Spleen (tissue), 7 donors: Measurements from ENCODE around the gene POLR2F.

Source experiments
- POLR2A ChIP-seq, 3 donors: fragments of 450-650 bp; IDR thresholded peaks; one replicate each; pipeline ENCODE4 v1.5.1; 2017; ENCODE audit warnings: antibody characterized with exemption in 3 of 3, mild to moderate bottlenecking in 1 of 3
- TF ChIP-seq, protein P1 (sequence below), 11 experiments: fragments of 200-600 bp in 7 of 11; fragments of 450-650 bp in 4 of 11; sonication (generic) in 4 of 11; IDR thresholded peaks in 8 of 11; conservative IDR thresholded peaks in 3 of 11; 1 replicate in 7 of 11; 2 replicates in 4 of 11; pipeline versions ENCODE4 v1.4.0 to v1.8.0; 2016 to 2021; ENCODE audit warnings: antibody characterized with exemption in 11 of 11, inconsistent platforms in 4 of 11, mild to moderate bottlenecking in 1 of 11
- donor health status: DM: no; HTN: no; CAD: no; lungs with moderate emphysema.
- donor health status: DM: no; HTN: no; CAD: no.
- donor health status: DM: no; HTN: no; CAD: no.

DNA sequence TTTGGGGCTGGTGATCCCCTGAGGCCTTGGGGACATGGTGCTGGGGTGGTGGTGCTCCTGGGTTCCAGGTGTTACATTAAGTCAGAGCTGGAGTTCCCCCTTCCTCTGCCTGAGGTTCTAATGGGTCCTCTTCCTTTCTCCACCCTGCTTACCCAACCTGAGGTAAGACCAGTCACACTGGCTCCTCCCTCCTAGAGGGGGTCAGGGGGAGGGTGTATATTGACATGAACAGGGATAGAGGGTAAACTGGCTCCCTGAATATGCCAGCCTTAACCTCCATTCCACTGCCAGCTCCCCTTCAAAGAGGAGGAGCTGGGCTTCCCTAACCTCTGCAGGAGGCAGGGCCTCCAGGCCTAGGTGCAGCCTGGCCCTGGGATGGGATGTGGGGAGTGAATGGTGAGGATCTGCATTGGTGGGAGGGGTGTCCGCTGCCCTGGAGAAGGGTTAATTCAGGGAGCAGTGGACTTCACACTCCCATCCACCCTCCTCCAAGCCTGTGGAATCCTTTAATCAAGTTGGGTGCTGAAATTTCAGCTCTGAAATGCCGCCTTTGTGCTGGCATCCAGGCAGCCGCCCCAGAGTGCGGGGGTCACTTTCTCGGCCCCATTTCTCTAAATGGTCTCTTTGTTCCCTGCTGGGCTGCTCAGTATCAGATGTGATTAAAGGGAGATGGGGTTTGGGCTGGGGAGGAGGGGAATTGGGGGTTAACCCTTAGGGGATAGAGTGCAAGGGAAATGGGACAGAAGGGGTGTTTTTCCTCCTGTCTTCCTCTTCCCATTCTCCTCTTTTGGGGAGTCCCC lies 15.2 kb downstream of the POLR2F start:
- TF ChIP-seq, protein P1, sequence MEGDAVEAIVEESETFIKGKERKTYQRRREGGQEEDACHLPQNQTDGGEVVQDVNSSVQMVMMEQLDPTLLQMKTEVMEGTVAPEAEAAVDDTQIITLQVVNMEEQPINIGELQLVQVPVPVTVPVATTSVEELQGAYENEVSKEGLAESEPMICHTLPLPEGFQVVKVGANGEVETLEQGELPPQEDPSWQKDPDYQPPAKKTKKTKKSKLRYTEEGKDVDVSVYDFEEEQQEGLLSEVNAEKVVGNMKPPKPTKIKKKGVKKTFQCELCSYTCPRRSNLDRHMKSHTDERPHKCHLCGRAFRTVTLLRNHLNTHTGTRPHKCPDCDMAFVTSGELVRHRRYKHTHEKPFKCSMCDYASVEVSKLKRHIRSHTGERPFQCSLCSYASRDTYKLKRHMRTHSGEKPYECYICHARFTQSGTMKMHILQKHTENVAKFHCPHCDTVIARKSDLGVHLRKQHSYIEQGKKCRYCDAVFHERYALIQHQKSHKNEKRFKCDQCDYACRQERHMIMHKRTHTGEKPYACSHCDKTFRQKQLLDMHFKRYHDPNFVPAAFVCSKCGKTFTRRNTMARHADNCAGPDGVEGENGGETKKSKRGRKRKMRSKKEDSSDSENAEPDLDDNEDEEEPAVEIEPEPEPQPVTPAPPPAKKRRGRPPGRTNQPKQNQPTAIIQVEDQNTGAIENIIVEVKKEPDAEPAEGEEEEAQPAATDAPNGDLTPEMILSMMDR (IDR thresholded peaks at IDR 0.05 in 8 of 11, conservative IDR thresholded peaks at IDR 0.05 in 3 of 11) = no peak
- no peak for TF ChIP-seq POLR2A (IDR thresholded peaks at IDR 0.05)
